22Rv1 (cell line): ENCODE data around the gene BCKDHA.

Source experiments
- CTCF ChIP-seq: fragments of 450-650 bp; IDR thresholded peaks from 2 replicates; pipeline ENCODE4 v1.5.1; 2017; ENCODE audit warnings: mild to moderate bottlenecking
- ZFX ChIP-seq: fragments of 450-650 bp; IDR thresholded peaks from 2 replicates; pipeline ENCODE4 v1.6.1; 2017; ENCODE audit warnings: antibody characterized with exemption, borderline replicate concordance

DNA sequence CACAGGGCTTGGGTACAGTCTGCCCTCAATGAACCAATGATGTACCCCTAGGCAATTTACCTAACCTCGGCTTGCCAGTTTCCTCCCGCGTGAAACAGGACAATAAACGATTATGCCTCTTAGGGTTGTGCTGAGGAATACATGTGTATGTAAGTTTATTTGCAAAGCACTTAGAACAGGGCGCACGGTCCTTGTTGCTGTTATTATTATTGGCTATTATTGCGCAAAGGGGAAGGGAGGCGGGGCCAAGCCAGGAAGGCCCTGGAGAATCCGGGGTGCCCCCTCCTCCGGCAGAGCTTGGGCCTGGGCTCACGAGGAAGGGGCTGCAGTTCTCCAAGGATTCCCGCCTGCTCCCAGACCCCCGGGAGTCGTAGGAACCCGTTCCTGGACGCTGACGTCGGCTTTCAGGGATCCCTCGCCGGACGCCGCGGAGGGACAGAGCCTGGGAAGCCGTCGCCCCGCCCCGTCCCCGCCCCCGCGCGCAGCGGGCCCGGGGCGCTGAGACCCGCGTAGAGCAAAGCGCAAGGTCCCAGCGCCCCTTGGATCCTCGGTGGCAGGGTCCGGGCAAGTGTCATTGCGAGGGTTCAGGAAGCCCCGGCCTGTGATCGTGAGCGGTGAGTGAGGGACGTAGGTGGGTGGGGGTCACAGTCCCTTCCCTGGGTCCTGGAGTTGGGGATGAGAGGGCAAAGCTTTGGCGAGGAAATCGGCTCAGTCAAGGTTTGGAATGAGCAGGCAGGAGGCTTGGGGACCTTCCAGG is 21.2 kb upstream of the BCKDHA start, which contains the start of gene TMEM91:
- TF ChIP-seq CTCF: no peak
- TF ChIP-seq ZFX: no peak
